ENCODE measurements around the gene CLRN3. TPM values are rescaled to one million over a fixed set of nuclear protein-coding genes. Genes with fewer than 3 reads are reported as not detected.

The CLRN3 gene
- total and polyA plus RNA-seq, 2 experiments from 2014 or later = not detected

DNA sequence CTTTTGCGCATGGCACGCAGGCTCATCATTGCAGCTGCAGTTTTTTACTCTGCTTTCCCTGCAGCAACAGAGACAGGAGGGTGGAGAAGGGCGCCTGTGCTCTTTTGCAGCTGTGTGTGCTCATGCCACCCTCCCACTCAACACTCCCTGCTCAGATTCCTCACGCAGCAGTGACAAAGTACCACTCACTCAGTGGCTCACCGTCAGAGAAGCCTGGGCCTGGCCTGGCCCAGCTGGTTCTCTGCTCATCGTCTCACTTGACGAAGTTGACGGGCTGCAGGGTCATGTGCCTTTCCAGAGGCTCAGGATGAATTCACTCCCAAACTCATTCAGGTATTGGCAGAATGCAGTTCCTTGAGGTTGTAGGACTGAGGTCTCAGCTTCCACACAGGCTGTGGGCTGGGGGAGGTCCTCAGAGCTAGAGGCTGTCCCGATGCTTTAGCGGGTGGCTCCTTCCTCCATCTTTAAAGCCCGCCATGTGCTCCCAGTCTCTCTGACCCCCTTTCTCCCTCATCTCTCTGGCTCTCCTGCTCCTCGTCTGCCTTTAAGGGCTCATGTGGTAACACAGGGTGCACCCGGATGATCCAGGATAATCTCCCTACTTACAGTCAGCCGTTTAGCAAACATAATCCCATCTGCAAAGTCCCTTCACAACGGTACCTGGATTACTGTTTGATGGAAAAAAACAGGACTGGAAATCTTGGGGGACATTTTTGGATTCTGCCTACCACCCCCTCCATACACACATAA is 40.0 kb upstream of the CLRN3 start:
- H3K27me3 ChIP-seq (replicated peaks; ENCODE audit: insufficient read depth) = no peaks in the 10 kb centered on the region
- WGBS, 2 experiments (ENCODE audit: low coverage in 1 of 2, low lambda C conversion rate in 2 of 2, missing lambda C conversion rate in 2 of 2) = 83 to 86% methylated on average over 15 of the region's 15 CpGs
- no peaks in the 10 kb centered on the region for H3K9me2 ChIP-seq (ENCODE audit: insufficient read depth)
- no peaks in the 10 kb centered on the region for H4K20me1 ChIP-seq (ENCODE audit: insufficient read depth)
- no peak overlapping the region for H2AFZ ChIP-seq
- in situ Hi-C loops (cut with MboI) = no loop called here
- no peak overlapping the region for H3K27ac ChIP-seq
- TF ChIP-seq EZH2phosphoT487 (IDR thresholded peaks at IDR 0.05; ENCODE audit: insufficient read depth, low read depth) = no peak
- no peak for TF ChIP-seq EZH2 (IDR thresholded peaks at IDR 0.05; ENCODE audit: insufficient read depth, poor library complexity, severe bottlenecking)
- H3K4me1 ChIP-seq (ENCODE audit: insufficient read depth) = peaks cover 14% of the 10 kb centered on the region; the same call in 1 of the 2 replicates
- DNase-seq = no peak
- no peak overlapping the region for H3K4me3 ChIP-seq
- H3K79me2 ChIP-seq (ENCODE audit: insufficient read depth) = peaks cover 11% of the 10 kb centered on the region
- H3K36me3 ChIP-seq (ENCODE audit: low read depth) = no peaks in the 10 kb centered on the region
- no peak overlapping the region for H3K9ac ChIP-seq
- H3F3A ChIP-seq (ENCODE audit: insufficient read depth) = peaks cover 4% of the 10 kb centered on the region; the same call in 1 of the 2 replicates
- no peak overlapping the region for H3K4me2 ChIP-seq (ENCODE audit: unreplicated experiment)
- no peaks in the 10 kb centered on the region for H3K9me3 ChIP-seq (ENCODE audit: low read depth)

DNA sequence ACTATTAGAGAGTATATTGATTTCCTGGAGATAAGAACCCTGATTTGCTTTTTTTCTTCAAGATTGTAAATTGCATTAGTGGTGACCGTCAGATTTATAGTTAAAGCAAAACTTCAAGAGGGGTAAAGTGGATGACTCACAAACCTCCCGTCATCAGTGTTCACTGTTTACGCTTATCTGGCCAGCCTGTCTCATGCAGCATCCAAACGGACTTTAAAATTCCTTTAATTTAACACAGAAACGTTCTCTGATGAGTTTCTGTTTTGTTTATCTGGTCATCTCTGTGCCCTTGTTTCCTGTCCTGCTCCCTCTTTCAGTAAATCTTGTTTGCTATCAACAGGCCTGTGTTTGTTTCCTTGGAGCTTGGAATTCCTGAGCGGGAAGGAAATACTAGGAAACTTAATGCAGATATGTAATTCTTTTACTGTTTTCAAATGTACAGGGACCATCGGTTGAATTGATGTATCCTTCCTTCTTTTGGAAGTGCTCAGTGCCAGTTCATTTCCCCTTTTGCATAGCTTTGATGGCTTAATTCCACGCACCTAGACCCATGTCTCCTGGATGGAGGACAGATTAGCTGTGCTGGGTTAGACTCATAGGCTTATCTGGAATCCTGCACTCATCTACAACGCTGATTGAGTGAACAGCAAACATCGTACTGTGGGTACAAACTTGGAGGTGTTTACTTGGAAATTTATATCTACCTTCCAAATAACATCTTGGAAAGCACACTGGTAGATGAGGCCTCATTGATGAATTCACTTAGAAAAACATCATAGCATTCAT is 35.5 kb upstream of the CLRN3 start:
- no peak for TF ChIP-seq EZH2phosphoT487 (IDR thresholded peaks at IDR 0.05; ENCODE audit: insufficient read depth, low read depth)
- no peak for TF ChIP-seq EZH2 (IDR thresholded peaks at IDR 0.05; ENCODE audit: insufficient read depth, poor library complexity, severe bottlenecking)
- no peaks in the 10 kb centered on the region for H3K9me2 ChIP-seq (ENCODE audit: insufficient read depth)
- peak overlapping the region; percentile 27; the same call in 1 of the 2 replicates for H3K9ac ChIP-seq
- no peaks in the 10 kb centered on the region for H3K27me3 ChIP-seq (replicated peaks; ENCODE audit: insufficient read depth)
- no peaks in the 10 kb centered on the region for H3K36me3 ChIP-seq (ENCODE audit: low read depth)
- H3K4me2 ChIP-seq (ENCODE audit: unreplicated experiment) = peak overlapping the region; percentile 56
- H4K20me1 ChIP-seq (ENCODE audit: insufficient read depth) = no peaks in the 10 kb centered on the region
- in situ Hi-C loops (cut with MboI) = no loop called here
- H3K4me3 ChIP-seq = 0 out of 2 replicates have a peak overlapping the region, but pooled peaks have one; percentile 11
- H3K27ac ChIP-seq = peak overlapping the region; percentile 17; the same call in 1 of the 2 replicates
- H3K79me2 ChIP-seq (ENCODE audit: insufficient read depth) = peaks cover 22% of the 10 kb centered on the region
- DNase-seq = peak; percentile 77
- H3K4me1 ChIP-seq (ENCODE audit: insufficient read depth) = peaks cover 15% of the 10 kb centered on the region
- no peaks in the 10 kb centered on the region for H3K9me3 ChIP-seq (ENCODE audit: low read depth)
- peaks cover 4% of the 10 kb centered on the region; the same call in 1 of the 2 replicates for H3F3A ChIP-seq (ENCODE audit: insufficient read depth)
- H2AFZ ChIP-seq = peak overlapping the region; percentile 51
- 42% methylated on average over 10 of the region's 10 CpGs for WGBS, 2 experiments (ENCODE audit: low coverage in 1 of 2, low lambda C conversion rate in 2 of 2, missing lambda C conversion rate in 2 of 2)

DNA sequence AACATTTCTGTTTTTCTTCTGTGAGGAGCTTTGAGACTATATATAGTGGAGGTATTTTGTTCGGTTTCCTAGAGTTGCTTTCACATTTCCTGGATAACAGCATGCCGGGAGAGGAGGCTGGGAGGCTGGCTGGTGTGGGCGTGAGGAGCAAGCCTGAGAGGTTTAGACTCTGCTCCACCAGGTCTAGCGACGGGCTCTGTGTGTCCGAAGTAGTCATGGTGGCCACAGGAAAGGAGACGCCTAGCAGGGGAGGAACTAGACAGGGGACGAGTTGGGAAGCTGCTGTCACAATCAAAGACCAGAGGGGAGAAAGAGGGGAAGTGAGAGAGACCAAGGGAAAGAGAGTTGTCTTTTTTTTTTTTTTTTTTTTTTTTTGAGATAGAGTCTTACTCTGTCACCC is 33.7 kb upstream of the CLRN3 start:
- WGBS, 2 experiments (ENCODE audit: low coverage in 1 of 2, low lambda C conversion rate in 2 of 2, missing lambda C conversion rate in 2 of 2) = 84 to 86% methylated on average over 8 of the region's 8 CpGs
- Histone ChIP-seq H3K79me2 (ENCODE audit: insufficient read depth) (peaks cover 22% of the 10 kb centered on the region), H3K9ac (no peak overlapping the region), H3K27ac (no peak overlapping the region), H3K4me3 (no peak overlapping the region), H3K4me1 (ENCODE audit: insufficient read depth) (peaks cover 31% of the 10 kb centered on the region), H3K9me2 (ENCODE audit: insufficient read depth) (no peaks in the 10 kb centered on the region), H3K4me2 (ENCODE audit: unreplicated experiment) (no peak overlapping the region), H3K27me3 (replicated peaks; ENCODE audit: insufficient read depth) (no peaks in the 10 kb centered on the region), H3F3A (ENCODE audit: insufficient read depth) (peaks cover 4% of the 10 kb centered on the region; the same call in 1 of the 2 replicates), H3K36me3 (ENCODE audit: low read depth) (no peaks in the 10 kb centered on the region), H4K20me1 (ENCODE audit: insufficient read depth) (no peaks in the 10 kb centered on the region), H3K9me3 (ENCODE audit: low read depth) (no peaks in the 10 kb centered on the region), H2AFZ (no peak overlapping the region)
- in situ Hi-C loops (cut with MboI) = no loop called here
- TF ChIP-seq EZH2phosphoT487 (IDR thresholded peaks at IDR 0.05; ENCODE audit: insufficient read depth, low read depth) (no peak), EZH2 (IDR thresholded peaks at IDR 0.05; ENCODE audit: insufficient read depth, poor library complexity, severe bottlenecking) (no peak)
- no peak for DNase-seq

DNA sequence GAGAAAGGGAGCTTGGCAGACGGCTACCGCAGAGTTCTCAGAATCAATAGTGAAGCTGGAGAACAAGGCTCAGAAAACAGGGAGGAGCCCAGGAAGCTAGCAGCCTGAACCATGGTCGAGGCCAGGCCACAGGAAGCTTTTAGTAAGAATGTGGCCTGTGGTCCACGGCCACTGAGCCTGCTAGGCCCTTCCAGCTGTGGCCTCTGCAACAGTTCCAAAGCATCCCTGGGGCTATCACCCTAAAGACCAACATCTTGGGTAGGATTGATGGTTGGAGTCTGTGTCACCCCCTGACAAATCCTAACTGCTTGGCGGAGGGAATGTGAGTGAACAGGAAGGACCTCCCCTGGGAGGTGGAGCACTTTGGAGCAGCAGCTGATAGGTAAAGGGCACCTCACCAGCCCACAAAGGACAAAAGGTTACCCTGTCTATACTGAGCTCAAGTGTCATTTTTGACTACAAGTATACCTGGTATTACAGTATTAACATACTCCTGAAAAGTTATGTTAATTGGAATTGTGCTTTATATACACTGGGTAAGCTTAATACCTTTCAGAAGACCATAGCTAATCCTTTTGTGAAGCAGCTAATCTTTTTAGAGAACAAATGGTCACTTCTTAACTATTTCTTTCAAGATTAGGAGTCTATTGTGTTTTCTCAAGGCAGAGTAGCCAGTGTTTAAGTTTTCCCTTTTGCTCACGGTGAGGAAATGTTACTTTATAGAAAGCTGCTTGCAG is 32.9 kb upstream of the CLRN3 start:
- no peak overlapping the region for H3K4me2 ChIP-seq (ENCODE audit: unreplicated experiment)
- DNase-seq = no peak
- in situ Hi-C loops (cut with MboI) = no loop called here

More for the DNA sequence above, 32.9 kb upstream of the CLRN3 start:
- Histone ChIP-seq H3K9me2 (ENCODE audit: insufficient read depth) (no peaks in the 10 kb centered on the region), H3F3A (ENCODE audit: insufficient read depth) (peaks cover 11% of the 10 kb centered on the region), H3K27ac (no peak overlapping the region), H3K27me3 (replicated peaks; ENCODE audit: insufficient read depth) (no peaks in the 10 kb centered on the region), H3K79me2 (ENCODE audit: insufficient read depth) (peaks cover 22% of the 10 kb centered on the region), H3K4me1 (ENCODE audit: insufficient read depth) (peaks cover 36% of the 10 kb centered on the region), H3K36me3 (ENCODE audit: low read depth) (no peaks in the 10 kb centered on the region), H3K4me3 (no peak overlapping the region), H4K20me1 (ENCODE audit: insufficient read depth) (no peaks in the 10 kb centered on the region), H3K9ac (no peak overlapping the region), H2AFZ (no peak overlapping the region), H3K9me3 (ENCODE audit: low read depth) (no peaks in the 10 kb centered on the region)
- 89 to 92% methylated on average over 6 of the region's 6 CpGs for WGBS, 2 experiments (ENCODE audit: low coverage in 1 of 2, low lambda C conversion rate in 2 of 2, missing lambda C conversion rate in 2 of 2)
- TF ChIP-seq EZH2 (IDR thresholded peaks at IDR 0.05; ENCODE audit: insufficient read depth, poor library complexity, severe bottlenecking) (no peak), EZH2phosphoT487 (IDR thresholded peaks at IDR 0.05; ENCODE audit: insufficient read depth, low read depth) (no peak)

All from GM23248 (cell line).